Mucosa of descending colon (tissue), 3 donors: ENCODE data around the gene CCDC47. TPM values are rescaled to one million over a fixed set of nuclear protein-coding genes. Genes with fewer than 3 reads are reported as not detected.
A peak's percentile ranks its signal among the peaks of the same experiment; 100 is the strongest.

Experiments
- ATAC-seq: fragments of 200-7000 bp; cut with Tn5 transposase; one replicate; pipeline ENCODE4 v1.9.1; 2020; ENCODE audit warnings: mild to moderate bottlenecking, moderate library complexity
- DNase-seq, 3 donors: peaks; one replicate each; pipeline ENCODE4 v3.0.0-alpha.2; 2020
- H3K36me3 ChIP-seq: fragments of 200-600 bp; one replicate; pipeline ENCODE4 v1.8.0; 2021; ENCODE audit warnings: low read depth, mild to moderate bottlenecking
- H3K4me1 ChIP-seq: fragments of 200-600 bp; one replicate; pipeline ENCODE4 v1.8.0; 2021; ENCODE audit warnings: low read depth, mild to moderate bottlenecking
- H3K4me3 ChIP-seq: fragments of 200-600 bp; one replicate; pipeline ENCODE4 v1.8.0; 2021; ENCODE audit warnings: mild to moderate bottlenecking
- H3K9me3 ChIP-seq: fragments of 200-600 bp; one replicate; pipeline ENCODE4 v1.8.0; 2021; ENCODE audit warnings: mild to moderate bottlenecking
- CTCF ChIP-seq: fragments of 200-600 bp; IDR thresholded peaks from one replicate; pipeline ENCODE4 v1.8.0; 2022; ENCODE audit warnings: antibody characterized with exemption, mild to moderate bottlenecking
- intact Hi-C, 2 donors: fragments of 100-400 bp; cut with DNase I in 1 of 2; cut with micrococcal nuclease in 1 of 2; formaldehyde crosslinking; loops; one replicate each; pipeline versions ENCODE4 v1.11.0 to v1.11.1; 2022; cut with DNase I, micrococcal nuclease
- total RNA-seq, 3 donors: library from RNA; stranded (reverse); fragmentation: NEBNext Ultra II Directional in 2 of 3; extraction: Animal tissue kit (Norgen Biotek cat#: 25700) in 2 of 3; gene quantifications; one replicate each; pipeline versions ENCODE4 v1.2.1 to v1.2.4, GENCODE V29; 2021 to 2023
- donor health status: DM: no; HTN: no; CAD: no; lungs with moderate emphysema.
- donor health status: DM: no; HTN: no; CAD: no.
- donor health status: DM: no; HTN: yes; CAD: no.

CCDC47 gene
- total RNA-seq, 3 donors from 2014 or later: 94.9 to 139 (median 128) TPM

DNA sequence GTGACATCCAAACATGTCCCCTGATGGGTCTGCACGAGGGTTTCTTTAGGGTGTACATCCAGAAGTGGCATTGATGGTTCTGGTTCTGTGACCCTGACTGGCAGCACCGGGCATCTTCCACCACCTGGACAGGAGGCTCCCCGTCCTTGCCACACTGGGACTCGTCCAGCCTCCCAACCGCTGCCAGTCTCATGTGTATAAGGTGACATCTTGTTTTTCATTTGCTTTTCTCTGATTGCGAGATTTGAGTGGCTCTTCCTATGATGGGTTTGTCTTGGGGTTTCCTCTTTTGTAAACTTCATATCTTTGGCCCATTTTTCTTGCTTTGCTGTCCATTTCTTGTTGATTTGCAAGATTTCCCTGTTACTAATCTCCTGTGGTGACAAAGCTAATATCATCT lies 64.3 kb downstream of the CCDC47 start:
- ATAC-seq (no peak), DNase-seq (no peak)
- intact Hi-C loops: no loop called here
- no peak for TF ChIP-seq CTCF
- no peaks in the 10 kb centered on the region for H3K36me3 ChIP-seq
- no peaks in the 10 kb centered on the region for H3K4me1 ChIP-seq
- H3K4me3 ChIP-seq: no peak overlapping the region
- H3K9me3 ChIP-seq: no peaks in the 10 kb centered on the region

- intact Hi-C loops: no loop called here
- no peaks in the 10 kb centered on the region for H3K4me1 ChIP-seq
- peak; percentile 17 for ATAC-seq
Observed at GRCh38 chr17:63707151-63707550, 66.2 kb downstream of the CCDC47 start.

DNA sequence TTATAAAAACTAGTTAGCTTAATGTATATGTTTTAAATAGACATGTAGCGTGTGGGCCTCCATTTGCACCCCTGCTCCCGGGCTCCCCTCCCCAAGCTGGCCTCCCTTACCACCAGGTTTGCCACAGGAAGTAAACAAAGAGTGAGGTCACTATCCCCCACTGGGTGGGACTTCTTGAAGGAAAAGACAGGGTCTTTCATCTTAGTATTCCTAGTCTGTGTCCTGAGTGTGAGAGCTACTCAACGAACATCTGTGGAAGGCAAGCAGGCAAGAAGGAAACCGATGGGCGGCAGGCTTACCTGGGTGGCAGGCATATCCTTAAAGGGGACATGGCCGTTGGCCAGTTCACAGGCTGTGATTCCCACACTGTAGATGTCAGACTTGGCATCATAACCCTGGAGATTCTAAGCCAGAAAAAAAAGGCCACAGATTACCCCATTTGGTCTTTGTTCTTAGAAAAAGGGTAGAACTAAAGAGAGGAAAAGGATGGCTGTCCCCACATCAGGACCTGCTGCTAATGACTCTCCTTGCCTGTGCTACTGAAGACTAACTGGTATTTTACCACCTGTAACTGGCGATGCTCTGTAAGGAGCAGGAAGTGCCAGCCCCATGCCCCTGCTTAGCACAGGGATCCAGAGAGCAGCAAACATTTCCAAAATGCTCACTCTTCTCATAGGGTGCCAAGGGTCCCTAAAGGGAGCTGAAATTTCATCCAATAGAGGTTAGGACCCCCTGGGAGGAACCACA lies 66.9 kb downstream of the CCDC47 start:
- intact Hi-C loops: no loop called here

More at GRCh38 chr17:63707151-63707550, 66.2 kb downstream of the CCDC47 start:
- Histone ChIP-seq H3K36me3 (no peaks in the 10 kb centered on the region), H3K4me3 (no peak overlapping the region), H3K9me3 (no peaks in the 10 kb centered on the region)
- no peak for TF ChIP-seq CTCF
- no peak for DNase-seq

DNA sequence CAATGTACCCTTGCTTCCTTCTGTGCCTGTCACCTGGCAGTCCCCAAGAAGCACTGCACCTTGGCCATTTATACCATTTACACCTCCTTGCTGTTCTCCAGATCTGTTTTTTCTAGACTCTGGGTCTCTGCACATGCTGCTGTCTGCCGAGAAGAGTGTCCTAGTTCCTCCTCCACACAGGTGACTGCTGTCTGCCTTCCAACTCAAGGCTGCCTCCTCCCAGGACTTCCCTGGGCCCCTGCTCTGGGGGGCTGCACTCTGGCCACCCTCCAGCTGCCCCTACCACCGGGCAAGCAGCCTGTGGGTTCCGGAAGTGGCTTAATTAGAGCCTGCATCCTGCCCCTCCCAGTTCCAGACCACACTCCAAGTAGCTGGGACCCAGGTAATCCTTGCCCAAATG lies 67.7 kb downstream of the CCDC47 start:
- Histone ChIP-seq H3K4me1 (no peaks in the 10 kb centered on the region), H3K9me3 (no peaks in the 10 kb centered on the region), H3K4me3 (no peak overlapping the region), H3K36me3 (no peaks in the 10 kb centered on the region)
- TF ChIP-seq CTCF: no peak
- intact Hi-C loops: no loop called here
- DNase-seq: no peak
- ATAC-seq: no peak

More for the DNA sequence above, 66.9 kb downstream of the CCDC47 start:
- no peak for TF ChIP-seq CTCF
- Histone ChIP-seq H3K9me3 (no peaks in the 10 kb centered on the region), H3K4me3 (no peak overlapping the region), H3K36me3 (no peaks in the 10 kb centered on the region), H3K4me1 (no peaks in the 10 kb centered on the region)
- no peak for ATAC-seq
- DNase-seq: no peak

DNA sequence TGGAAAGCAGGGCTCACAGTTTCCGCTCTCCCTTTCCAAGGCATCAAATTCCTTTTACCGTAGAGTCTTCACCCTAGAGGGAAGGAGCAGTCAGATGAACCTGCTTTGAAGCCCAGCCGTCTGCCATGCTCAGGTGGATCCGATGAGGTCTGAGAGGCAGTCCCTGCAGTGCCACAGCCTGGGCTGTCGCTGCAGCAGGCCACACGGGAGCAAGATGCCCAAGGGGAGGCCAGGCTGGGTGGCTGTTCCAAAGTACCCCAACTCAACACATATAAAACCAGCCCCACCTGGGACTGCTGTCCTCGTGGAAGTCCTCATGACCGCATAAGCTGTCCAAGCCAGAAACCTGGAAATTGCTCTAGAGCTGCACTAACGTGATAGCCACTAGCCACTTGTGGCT lies 68.6 kb downstream of the CCDC47 start:
- intact Hi-C loops: no loop called here
- Histone ChIP-seq H3K36me3 (no peaks in the 10 kb centered on the region), H3K4me3 (no peak overlapping the region), H3K4me1 (no peaks in the 10 kb centered on the region), H3K9me3 (no peaks in the 10 kb centered on the region)
- DNase-seq: no peak
- TF ChIP-seq CTCF: no peak
- ATAC-seq: no peak

GRCh38 chr17:63704259-63704576 lies 69.2 kb downstream of the CCDC47 start:
- H3K9me3 ChIP-seq: no peaks in the 10 kb centered on the region
- H3K4me1 ChIP-seq: peaks cover 2% of the 10 kb centered on the region
- DNase-seq (no peak), ATAC-seq (no peak)
- no peaks in the 10 kb centered on the region for H3K36me3 ChIP-seq
- intact Hi-C loops: no loop called here
- H3K4me3 ChIP-seq: no peak overlapping the region
- TF ChIP-seq CTCF: no peak
